H1 (cell line): ENCODE measurements around the gene PAIP2B. TPM values are rescaled to one million over a fixed set of nuclear protein-coding genes. Genes with fewer than 3 reads are reported as not detected.

ENCODE experiments used
- CTCF ChIA-PET: fragments of 300-600 bp; sonication (Branson Sonifier 250); formaldehyde crosslinking; loops from one replicate; lab custom pipeline; 2021; ENCODE audit not compliant: partially characterized antibody; lab: Charles Lee
- POLR2A ChIA-PET: fragments of 300-600 bp; sonication (Branson Sonifier 250); formaldehyde crosslinking; loops from one replicate; lab custom pipeline; 2021; ENCODE audit warnings: inconsistent platforms; ENCODE audit not compliant: partially characterized antibody; lab: Charles Lee
- DNase-seq, 2 experiments: peaks; one replicate each; pipeline versions ENCODE4 v3.0.0 to v3.0.0-alpha.2; 2010 to 2022; ENCODE audit warnings: low spot score in 2 of 2, low read depth in 1 of 2, mixed read lengths in 1 of 2
- FAIRE-seq: peaks from 2 replicates; lab custom pipeline; 2011; peaks lifted over from hg19 to GRCh38; lab: Jason Lieb, UNC
- H2AFZ ChIP-seq: 2 replicates; pipeline ENCODE4 v1.8.1; 2012; ENCODE audit warnings: low read length, inconsistent platforms
- H2AK5ac ChIP-seq: 2 replicates; pipeline ENCODE4 v1.6.1; 2013; ENCODE audit warnings: low read depth, low read length
- H2BK120ac ChIP-seq: replicated peaks from 2 replicates; pipeline ENCODE3; 2013; ENCODE audit warnings: low read depth, low read length, inconsistent platforms
- H2BK12ac ChIP-seq: 2 replicates; pipeline ENCODE4 v1.6.1; 2013; ENCODE audit warnings: low read depth, low read length
- H2BK15ac ChIP-seq: 2 replicates; pipeline ENCODE4 v1.6.1; 2013; ENCODE audit warnings: low read length
- H2BK20ac ChIP-seq: 2 replicates; pipeline ENCODE4 v1.6.1; 2013; ENCODE audit warnings: low read length
- H2BK5ac ChIP-seq: 2 replicates; pipeline ENCODE4 v1.6.1; 2013; ENCODE audit warnings: low read depth, low read length
- H3K14ac ChIP-seq: 2 replicates; pipeline ENCODE4 v1.6.1; 2013; ENCODE audit warnings: inconsistent platforms; ENCODE audit not compliant: insufficient read length
- H3K18ac ChIP-seq: 2 replicates; pipeline ENCODE4 v1.6.1; 2013; ENCODE audit warnings: low read length; ENCODE audit errors: extremely low read depth
- H3K23ac ChIP-seq: 2 replicates; pipeline ENCODE4 v1.6.1; 2013; ENCODE audit warnings: inconsistent platforms; ENCODE audit not compliant: insufficient read length
- H3K23me2 ChIP-seq: 2 replicates; pipeline ENCODE4 v1.6.1; 2013; ENCODE audit warnings: low read depth, low read length
- H3K27ac ChIP-seq: 2 replicates; pipeline ENCODE4 v1.6.1; 2011; ENCODE audit warnings: low read depth, low read length, inconsistent platforms
- H3K27me3 ChIP-seq, 4 experiments: replicated peaks in 1 of 4; 1 replicate in 1 of 4; 2 replicates in 3 of 4; pipeline versions ENCODE4 v1.6.1 to v1.8.1; 2011 to 2013; ENCODE audit warnings: low read length in 3 of 4, mild to moderate bottlenecking in 3 of 4, inconsistent platforms in 2 of 4, mixed read lengths in 2 of 4, moderate library complexity in 1 of 4; ENCODE audit not compliant: control insufficient read depth in 3 of 4, insufficient read depth in 3 of 4; ENCODE audit errors: extremely low read depth in 1 of 4
- H3K36me3 ChIP-seq, 4 experiments: 2 replicates each; pipeline versions ENCODE4 v1.6.1 to v1.8.1; 2011 to 2013; ENCODE audit warnings: mild to moderate bottlenecking in 4 of 4, low read length in 3 of 4, moderate library complexity in 2 of 4, control low read depth in 1 of 4, inconsistent platforms in 1 of 4; ENCODE audit not compliant: insufficient read depth in 4 of 4, control insufficient read depth in 2 of 4
- H3K4ac ChIP-seq: replicated peaks from 2 replicates; pipeline ENCODE3; 2013; ENCODE audit warnings: low read length, low read depth, mixed read lengths, inconsistent platforms; ENCODE audit not compliant: insufficient read length
- H3K4me1 ChIP-seq, 4 experiments: replicated peaks in 1 of 4; 1 replicate in 1 of 4; 2 replicates in 3 of 4; pipeline versions ENCODE4 v1.6.1 to v1.8.1; 2011 to 2013; ENCODE audit warnings: low read length in 3 of 4, inconsistent platforms in 2 of 4, mixed read lengths in 1 of 4; ENCODE audit not compliant: insufficient read depth in 4 of 4, control insufficient read depth in 3 of 4
- H3K4me2 ChIP-seq, 2 experiments: 2 replicates each; pipeline versions ENCODE4 v1.6.1 to v1.8.1; 2011 to 2013; ENCODE audit warnings: low read depth in 2 of 2, low read length in 2 of 2, control low read depth in 1 of 2, inconsistent platforms in 1 of 2, mild to moderate bottlenecking in 1 of 2; ENCODE audit not compliant: insufficient read depth in 1 of 2
- H3K4me3 ChIP-seq, 4 experiments: fragments of 200-600, 300-600 bp in 1 of 4; sonication (generic), shearing (Covaris generic), sonication (Bioruptor Twin) in 1 of 4; 2 replicates each; pipeline versions ENCODE4 v1.5.1 to v1.8.1; 2011 to 2016; ENCODE audit warnings: low read length in 4 of 4, low read depth in 3 of 4, control low read depth in 2 of 4, inconsistent platforms in 2 of 4, mild to moderate bottlenecking in 2 of 4, mixed read lengths in 1 of 4, moderate library complexity in 1 of 4; ENCODE audit not compliant: insufficient read depth in 2 of 4; ENCODE audit errors: extremely low read depth in 1 of 4
- H3K56ac ChIP-seq: replicated peaks from 2 replicates; pipeline ENCODE3; 2013; ENCODE audit warnings: low read depth, mild to moderate bottlenecking, mixed read lengths, low read length, inconsistent platforms; ENCODE audit not compliant: insufficient read length
- H3K79me1 ChIP-seq: 2 replicates; pipeline ENCODE4 v1.6.1; 2013; ENCODE audit warnings: low read depth, low read length, control low read depth
- H3K79me2 ChIP-seq, 2 experiments: 2 replicates each; pipeline versions ENCODE4 v1.6.1 to v1.8.1; 2012 to 2013; ENCODE audit warnings: low read length in 2 of 2, mild to moderate bottlenecking in 2 of 2, inconsistent platforms in 1 of 2; ENCODE audit not compliant: insufficient read depth in 2 of 2, control insufficient read depth in 1 of 2
- H3K9ac ChIP-seq, 4 experiments: replicated peaks in 1 of 4; 1 replicate in 1 of 4; 2 replicates in 3 of 4; pipeline versions ENCODE4 v1.6.1 to v1.8.1; 2011 to 2013; ENCODE audit warnings: low read depth in 3 of 4, low read length in 3 of 4, control low read depth in 2 of 4, mild to moderate bottlenecking in 2 of 4, moderate library complexity in 2 of 4, inconsistent platforms in 1 of 4; ENCODE audit errors: extremely low read depth in 1 of 4
- H3K9me3 ChIP-seq, 2 experiments: 2 replicates each; pipeline versions ENCODE4 v1.6.1 to v1.8.1; 2012 to 2013; ENCODE audit warnings: mild to moderate bottlenecking in 2 of 2, moderate library complexity in 2 of 2, control low read depth in 1 of 2, inconsistent platforms in 1 of 2, low read depth in 1 of 2, low read length in 1 of 2, mixed read lengths in 1 of 2; ENCODE audit not compliant: insufficient read depth in 2 of 2
- H4K20me1 ChIP-seq, 2 experiments: replicated peaks in 1 of 2; 2 replicates each; pipeline versions ENCODE3 to v1.8.1; 2011 to 2013; ENCODE audit warnings: inconsistent platforms in 2 of 2, low read length in 2 of 2, mild to moderate bottlenecking in 1 of 2; ENCODE audit not compliant: insufficient read depth in 2 of 2, control insufficient read depth in 1 of 2
- H4K5ac ChIP-seq: 2 replicates; pipeline ENCODE4 v1.6.1; 2013; ENCODE audit warnings: low read length, low read depth, mixed read lengths, inconsistent platforms; ENCODE audit not compliant: insufficient read length
- H4K8ac ChIP-seq: 2 replicates; pipeline ENCODE4 v1.8.0; 2013; ENCODE audit warnings: mild to moderate bottlenecking, moderate library complexity, low read length, inconsistent platforms; ENCODE audit not compliant: insufficient read depth; ENCODE audit errors: extremely low read depth
- H4K91ac ChIP-seq: replicated peaks from 2 replicates; pipeline ENCODE3; 2013; ENCODE audit warnings: low read length, mixed read lengths, inconsistent platforms; ENCODE audit not compliant: insufficient read length
- BACH1 ChIP-seq: IDR thresholded peaks from 2 replicates; pipeline ENCODE4 v1.6.1; 2012; ENCODE audit warnings: low read length, improper control_type of control experiment
- CBX8 ChIP-seq: fragments of 300-800, 300-1000 bp; sonication (generic); IDR thresholded peaks from 2 replicates; pipeline ENCODE4 v1.7.1; 2016; ENCODE audit warnings: low read depth, low read length, borderline replicate concordance
- CTCF ChIP-seq, 3 experiments: IDR thresholded peaks; 1 replicate in 2 of 3; 2 replicates in 1 of 3; pipeline versions ENCODE4 v1.5.1 to v1.6.1; 2011; ENCODE audit warnings: low read length in 3 of 3, mild to moderate bottlenecking in 3 of 3, inconsistent platforms in 2 of 3, low read depth in 1 of 3, moderate library complexity in 1 of 3; ENCODE audit not compliant: insufficient read depth in 1 of 3; ENCODE audit errors: control extremely low read depth in 1 of 3
- NANOG ChIP-seq: IDR thresholded peaks from 2 replicates; pipeline ENCODE4 v1.6.1; 2011; ENCODE audit warnings: low read length, low read depth, mild to moderate bottlenecking, inconsistent platforms; ENCODE audit not compliant: insufficient read depth, poor library complexity, severe bottlenecking
- POLR2A ChIP-seq, 2 experiments: IDR thresholded peaks; 1 replicate in 1 of 2; 2 replicates in 1 of 2; pipeline ENCODE4 v1.6.1; 2011; ENCODE audit warnings: low read depth in 2 of 2, low read length in 2 of 2, mild to moderate bottlenecking in 2 of 2; ENCODE audit errors: control extremely low read depth in 1 of 2
- RAD21 ChIP-seq, 2 experiments: IDR thresholded peaks in 1 of 2; conservative IDR thresholded peaks in 1 of 2; 2 replicates each; pipeline ENCODE4 v1.6.1; 2011; ENCODE audit warnings: low read depth in 2 of 2, low read length in 2 of 2, improper control_type of control experiment in 1 of 2, inconsistent platforms in 1 of 2, mild to moderate bottlenecking in 1 of 2, moderate library complexity in 1 of 2
- TCF12 ChIP-seq: IDR thresholded peaks from 2 replicates; pipeline ENCODE4 v1.6.1; 2011; ENCODE audit warnings: low read depth, mild to moderate bottlenecking, low read length
- YY1 ChIP-seq: IDR thresholded peaks from 2 replicates; pipeline ENCODE4 v1.6.1; 2011; ENCODE audit warnings: low read depth, mild to moderate bottlenecking, low read length
- WGBS, 2 experiments: shearing (Covaris generic) in 1 of 2; methylation state at CpG; one replicate each; pipeline versions ENCODE4 v1.1.6 to v1.1.7; 2013 to 2015; ENCODE audit warnings: low lambda C conversion rate in 2 of 2, mixed read lengths in 2 of 2, inconsistent platforms in 1 of 2, low coverage in 1 of 2, missing lambda C conversion rate in 1 of 2; ENCODE audit not compliant: insufficient replicate concordance in 2 of 2, insufficient coverage in 1 of 2, insufficient read length in 1 of 2; ENCODE audit errors: extremely low coverage in 1 of 2, missing lambda C conversion rate in 1 of 2; 5-methylcytosine and 5-hydroxymethylcytosine counted together
- polyA plus RNA-seq, 7 experiments: library from polyadenylated mRNA; depleted of rRNA in 3 of 7; stranded (reverse) in 5 of 7; unstranded in 2 of 7; fragments of >200 nt in 5 of 7; fragments of 200-250 nt in 2 of 7; gene quantifications; 1 replicate in 5 of 7; 2 replicates in 1 of 7; 4 replicates in 1 of 7; pipeline versions ENCODE4 v1.2.1 to v1.2.3, GENCODE V29; 2011 to 2013; ENCODE audit warnings: missing spikeins in 2 of 7, mixed read lengths in 2 of 7
- total RNA-seq: library from RNA; stranded (reverse); fragmentation: NEBNext Ultra II Directional; extraction: Animal tissue kit (Norgen Biotek cat#: 25700); gene quantifications from 2 replicates; pipeline ENCODE4 v1.2.1, GENCODE V29; 2021

Gene PAIP2B
- total and polyA plus RNA-seq, 2 of the 8 experiments (the other 6 are each of a cell fraction or from before 2014, with no cell fraction given), result 8.4 to 31.3 TPM

DNA sequence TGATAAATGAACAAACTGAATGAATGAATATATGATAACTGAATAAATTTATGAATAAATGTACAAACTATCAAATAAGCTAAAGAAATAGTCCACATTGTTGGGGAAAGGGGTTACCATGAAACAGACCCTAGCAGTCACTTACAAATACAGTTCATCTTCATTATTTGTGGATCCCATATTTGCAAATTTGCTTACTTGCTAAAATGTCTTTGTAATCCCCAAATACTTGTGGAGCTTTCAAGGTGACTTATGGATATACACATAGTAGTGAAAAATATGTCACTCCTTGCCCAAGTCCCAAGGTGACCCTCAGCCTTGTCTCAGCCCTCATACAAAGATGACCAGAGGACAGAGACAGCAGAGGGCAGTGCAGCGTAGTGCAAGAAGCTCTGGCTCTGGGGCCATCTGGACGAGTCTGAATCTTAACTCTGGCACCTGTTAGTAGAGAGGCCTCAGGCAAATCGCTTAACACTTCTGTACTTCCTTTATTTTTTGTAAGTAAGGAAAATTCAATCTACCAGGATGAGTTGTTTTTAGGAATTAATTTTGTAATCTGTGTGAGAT is 3.1 kb downstream of the PAIP2B start:
- H3K14ac ChIP-seq, result no peak overlapping the region
- H4K8ac ChIP-seq, result no peak overlapping the region
- no peak overlapping the region for H3K27ac ChIP-seq
- peaks cover 2 to 3% of the 10 kb centered on the region in 2 experiments for H4K20me1 ChIP-seq
- no peak overlapping the region for H3K4me2 ChIP-seq
- H3K56ac ChIP-seq, result no peak overlapping the region
- H2BK15ac ChIP-seq, result no peak overlapping the region
- POLR2A ChIA-PET, result interaction anchor here (1.0 to 1.2 kb wide), 2 partner anchors 13 to 36 kb away, joined by 3 read pairs; no protein-coding TSS in a partner anchor
- peaks cover 5% of the 10 kb centered on the region; the same call in 1 of the 2 replicates for H3K23me2 ChIP-seq
- peaks cover 0 to 4% (median 0%) of the 10 kb centered on the region in 4 experiments; a peak in 3 of 7 replicates for H3K4me1 ChIP-seq
- no peak overlapping the region for H2BK120ac ChIP-seq
- H3K18ac ChIP-seq, result no peak overlapping the region
- no peak overlapping the region for H3K9ac ChIP-seq
- no peak overlapping the region for H2BK12ac ChIP-seq
- no peak overlapping the region for H2BK5ac ChIP-seq
- CTCF ChIA-PET, result interaction anchor here (0.7 to 5.7 kb wide), 30 partner anchors 9 to 282 kb away, joined by 3 to 40 read pairs (median 4); partner anchors contain the start of gene ZNF638
- WGBS, 2 experiments, result 46% methylated on average over 3 of the region's 3 CpGs; no CpG with 5 or more reads in 1 of the 2 experiments
- peaks cover 0 to 28% of the 10 kb centered on the region in 2 experiments; a peak in 2 of 4 replicates for H3K79me2 ChIP-seq
- H3K4ac ChIP-seq, result no peak overlapping the region
- H3K4me3 ChIP-seq, result no peak overlapping the region
- H3K9me3 ChIP-seq, result no peaks in the 10 kb centered on the region
- no peak overlapping the region for H4K5ac ChIP-seq
- peak; percentile 92 for FAIRE-seq
- H3K79me1 ChIP-seq, result peaks cover 4% of the 10 kb centered on the region; the same call in 1 of the 2 replicates
- H2AFZ ChIP-seq, result no peak overlapping the region
- TF ChIP-seq NANOG (no peak), TCF12 (0 out of 2 replicates have a peak, but pooled peaks have one; percentile 65), RAD21 (IDR thresholded peaks at IDR 0.05 in 1 of 2, conservative IDR thresholded peaks at IDR 0.05 in 1 of 2; ENCODE audit: low read depth in 2 of 2, low read length in 2 of 2) (peak; percentile 92 to 96), BACH1 (no peak), YY1 (0 out of 2 replicates have a peak, but pooled peaks have one; percentile 20), CBX8 (no peak), CTCF (IDR thresholded peaks at IDR 0.05; ENCODE audit: control extremely low read depth in 1 of 3, insufficient read depth in 1 of 3, low read depth in 1 of 3, low read length in 3 of 3) (peak; percentile 73 to 84 (median 83)), POLR2A (IDR thresholded peaks at IDR 0.05; ENCODE audit: control extremely low read depth in 1 of 2, low read depth in 2 of 2, low read length in 2 of 2) (no peak)
- TF ChIP-seq, all 59 proteins: peak for 4
- peak in 1 of 2 experiments; percentile 57 for DNase-seq
- H2AK5ac ChIP-seq, result no peak overlapping the region
- no peak overlapping the region for H2BK20ac ChIP-seq
- H3K36me3 ChIP-seq, result no peaks in the 10 kb centered on the region; a peak in 1 of 8 replicates
- no peak overlapping the region for H4K91ac ChIP-seq
- no peaks in the 10 kb centered on the region for H3K27me3 ChIP-seq
- no peak overlapping the region for H3K23ac ChIP-seq
